Neuronal stem cell (in vitro differentiated cells): ENCODE results near the gene GRPEL1.

ENCODE experiments used
- DNase-seq: peaks from one replicate; pipeline ENCODE4 v3.0.0-alpha.2; 2013; ENCODE audit warnings: low spot score
- H2AFZ ChIP-seq: one replicate; pipeline ENCODE4 v1.6.1; 2013; ENCODE audit warnings: mild to moderate bottlenecking, low read length, inconsistent platforms
- H2AK5ac ChIP-seq: 2 replicates; pipeline ENCODE4 v1.6.1; 2013; ENCODE audit warnings: low read depth, mild to moderate bottlenecking, inconsistent platforms, low read length, moderate library complexity, mixed read lengths
- H2BK120ac ChIP-seq: 2 replicates; pipeline ENCODE4 v1.6.1; 2013; ENCODE audit warnings: low read depth, mild to moderate bottlenecking, inconsistent platforms, low read length, moderate library complexity, mixed read lengths
- H2BK12ac ChIP-seq: one replicate; pipeline ENCODE4 v1.6.1; 2013; ENCODE audit warnings: low read length, inconsistent platforms
- H2BK15ac ChIP-seq: 2 replicates; pipeline ENCODE4 v1.6.1; 2013; ENCODE audit warnings: mild to moderate bottlenecking, low read length, inconsistent platforms, mixed read lengths
- H2BK5ac ChIP-seq: one replicate; pipeline ENCODE4 v1.6.1; 2013; ENCODE audit warnings: inconsistent platforms, mild to moderate bottlenecking, low read length, moderate library complexity
- H3K14ac ChIP-seq: one replicate; pipeline ENCODE4 v1.6.1; 2013; ENCODE audit warnings: low read length, inconsistent platforms
- H3K18ac ChIP-seq: 2 replicates; pipeline ENCODE4 v1.6.1; 2013; ENCODE audit warnings: low read length, inconsistent platforms
- H3K23ac ChIP-seq: 2 replicates; pipeline ENCODE4 v1.6.1; 2013; ENCODE audit warnings: low read depth, mild to moderate bottlenecking, mixed read lengths, low read length, inconsistent platforms; ENCODE audit not compliant: poor library complexity
- H3K27ac ChIP-seq: replicated peaks from 3 replicates; pipeline ENCODE4 v1.5.1; 2013; ENCODE audit warnings: low read length, inconsistent platforms
- H3K27me3 ChIP-seq, 3 experiments: 2 replicates each; pipeline ENCODE4 v1.6.1; 2013; ENCODE audit warnings: low read length in 3 of 3, mild to moderate bottlenecking in 2 of 3, inconsistent platforms in 1 of 3, low read depth in 1 of 3, mixed read lengths in 1 of 3, moderate library complexity in 1 of 3; ENCODE audit not compliant: control insufficient read depth in 3 of 3, insufficient read depth in 3 of 3
- H3K36me3 ChIP-seq, 2 donors: replicated peaks in 1 of 2; 2 replicates each; pipeline ENCODE4 v1.6.1; 2013; ENCODE audit warnings: low read length in 2 of 2; ENCODE audit not compliant: control insufficient read depth in 2 of 2, insufficient read depth in 2 of 2
- H3K4ac ChIP-seq: 2 replicates; pipeline ENCODE4 v1.6.1; 2013; ENCODE audit warnings: inconsistent platforms, mild to moderate bottlenecking, low read length, moderate library complexity
- H3K4me1 ChIP-seq, 2 donors: 1 replicate in 1 of 2; 2 replicates in 1 of 2; pipeline ENCODE4 v1.6.1; 2013; ENCODE audit warnings: low read length in 2 of 2, low read depth in 1 of 2; ENCODE audit not compliant: control insufficient read depth in 2 of 2, insufficient read depth in 1 of 2
- H3K4me2 ChIP-seq: one replicate; pipeline ENCODE4 v1.6.1; 2013; ENCODE audit warnings: mild to moderate bottlenecking, low read length, inconsistent platforms; ENCODE audit not compliant: insufficient read depth, poor library complexity, severe bottlenecking
- H3K4me3 ChIP-seq, 2 donors: 2 replicates each; pipeline ENCODE4 v1.5.1; 2013; ENCODE audit warnings: low read length in 2 of 2, mild to moderate bottlenecking in 2 of 2, inconsistent platforms in 1 of 2, moderate library complexity in 1 of 2
- H3K79me1 ChIP-seq: one replicate; pipeline ENCODE4 v1.6.1; 2013; ENCODE audit warnings: low read depth, mild to moderate bottlenecking, inconsistent platforms, low read length, moderate library complexity
- H3K9ac ChIP-seq: one replicate; pipeline ENCODE4 v1.6.1; 2013; ENCODE audit warnings: mild to moderate bottlenecking, low read depth, low read length, inconsistent platforms; ENCODE audit not compliant: poor library complexity
- H3K9me3 ChIP-seq, 2 donors: replicated peaks in 1 of 2; 2 replicates each; pipeline versions ENCODE3 to v1.6.1; 2013; ENCODE audit warnings: low read length in 2 of 2, mild to moderate bottlenecking in 2 of 2, inconsistent platforms in 1 of 2, low read depth in 1 of 2, mixed read lengths in 1 of 2, moderate library complexity in 1 of 2; ENCODE audit not compliant: control insufficient read depth in 2 of 2, insufficient read depth in 1 of 2
- H4K8ac ChIP-seq: one replicate; pipeline ENCODE4 v1.6.1; 2013; ENCODE audit warnings: low read depth, mild to moderate bottlenecking, inconsistent platforms, low read length, moderate library complexity
- H4K91ac ChIP-seq: one replicate; pipeline ENCODE4 v1.6.1; 2013; ENCODE audit warnings: low read length, low read depth, mild to moderate bottlenecking, inconsistent platforms; ENCODE audit not compliant: poor library complexity
- WGBS, 2 donors: extraction: QIAGEN DNeasy Blood & Tissue Kit; methylation state at CpG; one replicate each; pipeline ENCODE4 v1.1.7; 2013; ENCODE audit warnings: missing lambda C conversion rate in 2 of 2, mixed read lengths in 1 of 2; ENCODE audit not compliant: insufficient read length in 2 of 2, insufficient replicate concordance in 1 of 2; ENCODE audit errors: extremely low coverage in 2 of 2; 5-methylcytosine and 5-hydroxymethylcytosine counted together

Gene GRPEL1

GRCh38 chr4:7009564-7009963, 58.3 kb downstream of the GRPEL1 start:
- Histone ChIP-seq H4K91ac (no peak overlapping the region), H2BK12ac (no peak overlapping the region), H3K27me3 (no peaks in the 10 kb centered on the region), H4K8ac (no peak overlapping the region), H3K23ac (no peak overlapping the region), H3K27ac (no peak overlapping the region), H3K14ac (no peak overlapping the region), H2BK120ac (no peak overlapping the region), H2BK5ac (no peak overlapping the region), H2BK15ac (no peak overlapping the region), H3K4me1 (peaks cover 0 to 10% of the 10 kb centered on the region in 2 donors), H3K4me2 (no peak overlapping the region), H3K36me3 (peaks cover 27 to 92% of the 10 kb centered on the region in 2 donors), H2AFZ (no peak overlapping the region), H3K9ac (no peak overlapping the region), H3K4me3 (no peak overlapping the region), H3K79me1 (peaks cover 2% of the 10 kb centered on the region), H3K9me3 (no peaks in the 10 kb centered on the region), H3K18ac (no peak overlapping the region), H3K4ac (no peak overlapping the region), H2AK5ac (no peak overlapping the region)
- DNase-seq, result no peak
- WGBS, 2 donors, result no CpG with 5 or more reads among the region's 5 CpGs
